GM18951 (cell line): Measurements from ENCODE around the gene CLSTN1.
"Not testable (repeated sequence)": the region's sequence is repeated elsewhere in the genome, so short reads cannot be mapped to it uniquely, and the experiment has no call there.

Experiments
- POLR2A ChIP-seq: IDR thresholded peaks from 4 replicates; pipeline ENCODE4 v1.6.1; 2011; ENCODE audit warnings: mild to moderate bottlenecking; ENCODE audit not compliant: insufficient read length, insufficient read depth; ENCODE audit errors: extremely low read depth
- in situ Hi-C: fragments of 300-500 bp; cut with MboI; formaldehyde crosslinking; loops from one replicate; pipeline ENCODE4 v1.12.0; 2022; ENCODE audit warnings: low sequenced_read_pairs, mixed read lengths, inconsistent platforms; ENCODE audit not compliant: unreplicated experiment

Gene CLSTN1

DNA sequence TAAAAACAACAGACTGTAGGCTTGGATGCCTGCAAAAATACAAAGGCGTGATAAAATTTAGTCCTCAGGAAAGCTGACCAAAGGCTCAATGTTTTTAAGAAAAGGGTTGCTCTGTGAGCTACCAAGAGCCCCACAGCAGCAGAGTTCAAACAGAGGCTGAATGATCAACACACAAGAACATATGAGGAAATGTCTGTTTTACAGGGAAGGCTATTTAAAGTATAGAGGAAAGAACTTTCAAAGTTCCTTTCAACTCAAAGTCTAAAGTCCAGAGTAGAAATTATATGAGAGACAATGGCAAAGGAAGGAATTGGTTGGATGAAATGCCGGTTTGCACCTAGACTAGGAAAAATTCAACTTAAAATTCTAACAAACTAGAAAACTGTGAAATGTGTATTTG is 8.6 kb downstream of the CLSTN1 start:
- in situ Hi-C loops: no loop called here
- no peak for TF ChIP-seq POLR2A

DNA sequence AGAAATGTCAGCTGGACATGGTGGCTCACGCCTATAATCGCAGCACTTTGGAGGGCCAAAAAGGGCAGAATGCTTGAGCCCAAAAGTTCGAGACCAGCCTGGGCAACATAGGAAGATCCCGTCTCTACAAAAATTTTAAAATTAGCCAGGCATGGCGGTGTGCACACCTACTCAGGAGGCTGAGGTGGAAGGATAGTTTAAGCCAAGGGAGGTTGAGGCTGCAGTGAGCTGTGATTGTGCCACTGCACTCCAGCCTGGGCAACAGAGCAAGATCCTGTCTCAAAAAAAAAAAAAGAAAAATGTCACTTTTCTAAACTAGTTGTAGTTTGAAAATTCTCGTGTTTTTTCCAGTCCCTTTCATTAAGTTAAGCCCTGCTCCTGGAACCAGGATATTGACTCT is 9.1 kb downstream of the CLSTN1 start:
- TF ChIP-seq POLR2A: no peak
- in situ Hi-C loops: no loop called here

DNA sequence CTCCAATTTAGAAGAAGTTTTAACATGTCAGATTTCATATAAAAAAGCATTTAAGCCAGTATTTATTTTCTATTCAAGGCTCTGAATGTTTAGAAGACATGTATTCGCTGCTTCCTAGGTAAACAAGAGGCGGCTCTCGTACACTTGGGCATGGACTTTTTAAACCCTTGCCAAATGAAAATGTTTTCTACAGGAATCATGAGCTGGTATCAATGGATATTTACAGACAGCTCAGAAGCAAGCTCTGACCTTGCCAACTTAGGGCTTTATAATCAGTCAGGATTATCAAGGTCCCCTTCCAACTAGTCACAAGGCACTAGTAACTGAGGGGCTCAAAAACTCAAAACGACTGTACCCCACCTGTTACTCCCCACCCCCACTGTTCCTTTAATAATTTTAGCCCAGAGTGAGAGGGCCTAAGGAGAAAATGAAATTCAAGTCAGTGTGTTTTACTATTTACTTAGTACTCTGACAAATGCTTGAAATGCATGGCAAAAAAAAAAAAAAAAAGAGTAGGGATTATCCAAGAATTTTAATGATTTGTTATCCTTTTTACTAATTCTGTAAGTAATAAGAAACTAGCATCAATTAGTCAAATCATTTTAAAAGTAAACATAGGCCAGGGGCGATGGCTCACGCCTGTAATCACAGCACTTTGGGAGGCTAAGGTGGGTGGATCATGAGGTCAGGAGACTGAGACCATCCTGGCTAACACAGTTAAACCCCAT is 12.4 kb downstream of the CLSTN1 start:
- in situ Hi-C loops: no loop called here
- TF ChIP-seq POLR2A: no peak

DNA sequence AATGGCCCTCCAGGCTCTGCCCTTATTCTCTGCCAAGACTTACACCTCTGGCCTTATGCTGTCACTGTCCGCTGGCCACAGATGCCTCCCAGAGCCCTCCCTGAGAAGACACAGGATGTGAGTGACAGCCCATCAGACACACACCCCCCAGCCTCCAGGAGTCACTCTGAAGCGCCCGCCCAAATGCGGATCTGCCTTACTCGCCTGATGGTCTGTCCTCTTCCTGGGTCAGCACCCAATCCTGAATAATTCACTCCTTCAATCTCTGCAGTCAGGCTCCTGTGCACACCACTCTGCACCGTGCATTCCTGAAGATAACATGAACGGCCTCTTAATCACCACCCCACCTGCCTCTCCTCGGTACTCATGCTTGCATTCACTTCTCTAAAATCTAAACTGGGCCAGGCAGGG is 14.7 kb downstream of the CLSTN1 start:
- TF ChIP-seq POLR2A: no peak
- in situ Hi-C loops: no loop called here

DNA sequence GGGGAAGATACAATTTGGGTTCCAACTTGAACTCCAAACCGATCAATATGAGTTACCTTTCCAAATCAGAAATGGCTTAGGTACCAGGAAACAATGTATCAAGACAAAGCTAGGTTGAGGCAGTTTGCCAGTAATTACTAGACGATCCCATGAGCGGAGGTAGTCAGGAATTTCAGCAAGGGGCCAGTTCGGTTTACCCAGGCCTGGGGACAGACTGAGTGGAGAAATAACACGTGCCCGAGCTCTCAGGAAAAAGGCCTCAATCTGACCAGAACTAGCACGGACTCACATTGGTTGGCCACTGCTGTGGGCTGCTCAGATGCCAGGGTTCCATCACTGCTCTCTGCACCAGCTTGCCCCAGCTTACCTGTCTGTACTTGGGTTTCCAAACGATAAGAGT is 15.3 kb downstream of the CLSTN1 start:
- in situ Hi-C loops: no loop called here
- no peak for TF ChIP-seq POLR2A

DNA sequence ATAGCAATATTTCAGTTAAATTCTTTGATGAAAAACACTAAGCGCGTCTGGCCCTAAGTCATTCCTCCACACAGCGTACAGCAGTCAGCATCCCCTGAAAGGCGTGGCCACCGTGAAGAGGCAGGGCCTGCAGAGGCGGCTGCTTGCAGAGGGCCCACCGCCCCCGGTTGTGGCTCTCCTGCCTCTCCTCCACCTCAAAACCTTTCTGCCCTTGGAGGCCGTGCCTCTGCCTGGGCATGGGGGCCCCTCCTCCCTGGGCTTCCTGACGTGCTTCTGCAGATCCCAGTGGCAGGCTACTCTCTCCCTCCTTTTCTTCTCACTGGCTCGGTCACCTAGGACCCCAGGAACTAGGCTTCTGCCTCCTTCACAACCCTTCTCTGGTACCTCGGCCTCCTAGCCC is 16.2 kb downstream of the CLSTN1 start:
- TF ChIP-seq POLR2A: no peak
- in situ Hi-C loops: no loop called here

DNA sequence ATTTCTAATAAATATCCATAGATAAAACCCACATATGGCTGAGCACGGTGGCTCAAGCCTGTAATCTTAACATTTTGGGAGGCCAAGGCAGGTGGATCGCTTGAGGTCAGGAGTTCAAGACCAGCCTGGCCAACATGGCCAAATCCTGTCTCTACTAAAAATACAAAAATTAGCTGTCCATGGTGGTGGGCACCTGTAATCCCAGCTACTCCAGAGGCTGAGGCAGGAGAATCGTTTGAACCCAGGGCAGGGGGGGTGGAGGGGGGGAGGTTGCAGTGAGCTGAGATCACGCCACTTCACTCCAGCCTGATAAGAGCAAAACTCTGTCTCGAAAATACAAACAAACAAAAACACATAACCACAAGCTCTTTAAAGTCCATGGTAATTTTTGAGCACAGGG is 17.8 kb downstream of the CLSTN1 start:
- in situ Hi-C loops: not testable (repeated sequence)

DNA sequence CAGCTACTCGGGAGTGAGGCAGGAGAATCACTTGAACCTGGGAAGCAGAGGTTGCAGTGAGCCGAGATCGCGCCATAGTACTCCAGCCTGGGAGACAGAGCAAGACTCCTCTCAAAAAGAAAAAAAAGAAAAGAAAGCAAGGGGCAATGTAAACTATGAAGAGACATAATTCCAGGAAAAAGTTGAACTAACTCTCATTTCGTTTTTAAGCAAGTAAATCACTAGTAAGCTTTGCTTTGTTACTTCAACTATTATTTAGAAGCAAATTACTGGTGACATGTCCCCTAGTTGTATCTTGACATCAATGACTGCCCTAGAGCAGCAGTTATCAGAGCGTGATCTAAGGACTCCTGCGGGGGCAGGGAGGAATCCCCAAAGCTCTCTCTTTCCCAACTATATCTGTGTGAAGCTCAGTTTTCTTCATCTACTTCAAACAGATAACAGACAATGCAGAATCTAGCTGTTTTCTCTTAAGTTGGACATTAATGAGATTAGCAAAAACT is 18.7 kb downstream of the CLSTN1 start:
- no peak for TF ChIP-seq POLR2A
- in situ Hi-C loops: no loop called here

DNA sequence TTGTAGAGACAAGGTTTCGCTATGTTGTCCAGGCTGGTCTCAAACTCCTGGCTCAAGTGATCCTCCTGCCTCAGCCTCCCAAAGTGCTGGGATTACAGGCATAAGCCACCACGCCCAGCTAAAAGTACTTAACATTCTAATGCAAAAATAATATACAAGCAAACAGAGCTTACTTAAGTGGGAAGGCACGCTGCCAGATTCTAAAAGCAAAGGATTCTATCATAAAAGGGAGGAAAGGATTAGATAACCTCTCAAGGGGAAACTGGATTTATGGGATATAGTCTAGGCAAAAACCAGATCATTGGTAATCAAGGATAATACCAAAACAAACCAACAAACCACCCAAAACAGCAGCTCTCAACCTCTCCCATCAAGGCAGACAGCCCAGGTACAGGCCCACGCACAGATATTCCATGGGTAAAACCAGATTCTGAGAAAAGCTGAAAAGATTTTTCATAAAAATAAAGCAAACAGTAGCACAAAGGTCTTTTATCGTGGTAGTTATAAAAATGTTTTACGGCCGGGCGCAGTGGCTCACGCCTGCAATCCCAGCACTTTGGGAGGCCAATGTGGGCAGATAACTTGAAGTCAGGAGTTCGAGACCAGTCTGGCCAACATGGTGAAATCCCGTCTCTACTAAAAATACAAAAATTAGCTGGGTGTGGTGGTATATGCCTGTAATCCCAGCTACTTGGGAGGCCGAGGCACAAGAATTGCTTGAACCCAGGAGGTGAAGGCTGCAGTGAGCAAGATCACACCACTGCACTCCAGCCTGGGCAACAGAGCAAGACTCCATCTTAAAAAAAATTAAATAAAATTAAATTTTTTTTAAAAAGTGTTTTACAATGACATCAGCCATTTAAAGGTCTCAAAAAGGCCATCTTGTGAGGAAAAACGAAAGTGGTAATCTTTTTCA is 20.5 kb downstream of the CLSTN1 start:
- in situ Hi-C loops: not testable (repeated sequence)

DNA sequence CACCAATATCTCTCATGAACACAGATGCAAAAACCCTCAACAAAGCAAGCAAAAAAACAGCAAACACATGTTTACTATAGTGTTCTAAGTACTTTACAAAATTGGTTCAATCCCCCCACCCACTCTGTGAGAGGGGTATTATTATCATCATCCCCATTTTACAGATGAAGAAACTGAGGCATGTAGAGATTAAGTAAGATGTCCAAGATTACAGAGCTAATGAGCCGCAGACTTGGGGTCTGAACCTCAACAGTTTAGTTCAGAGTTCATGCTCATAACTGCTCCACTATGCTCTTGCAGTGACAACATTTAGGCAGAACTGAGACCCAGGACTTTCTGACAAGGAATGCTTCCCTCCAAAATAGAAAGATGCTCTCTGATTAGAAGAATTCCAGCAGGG is 21.9 kb downstream of the CLSTN1 start:
- in situ Hi-C loops: no loop called here
- TF ChIP-seq POLR2A: no peak

DNA sequence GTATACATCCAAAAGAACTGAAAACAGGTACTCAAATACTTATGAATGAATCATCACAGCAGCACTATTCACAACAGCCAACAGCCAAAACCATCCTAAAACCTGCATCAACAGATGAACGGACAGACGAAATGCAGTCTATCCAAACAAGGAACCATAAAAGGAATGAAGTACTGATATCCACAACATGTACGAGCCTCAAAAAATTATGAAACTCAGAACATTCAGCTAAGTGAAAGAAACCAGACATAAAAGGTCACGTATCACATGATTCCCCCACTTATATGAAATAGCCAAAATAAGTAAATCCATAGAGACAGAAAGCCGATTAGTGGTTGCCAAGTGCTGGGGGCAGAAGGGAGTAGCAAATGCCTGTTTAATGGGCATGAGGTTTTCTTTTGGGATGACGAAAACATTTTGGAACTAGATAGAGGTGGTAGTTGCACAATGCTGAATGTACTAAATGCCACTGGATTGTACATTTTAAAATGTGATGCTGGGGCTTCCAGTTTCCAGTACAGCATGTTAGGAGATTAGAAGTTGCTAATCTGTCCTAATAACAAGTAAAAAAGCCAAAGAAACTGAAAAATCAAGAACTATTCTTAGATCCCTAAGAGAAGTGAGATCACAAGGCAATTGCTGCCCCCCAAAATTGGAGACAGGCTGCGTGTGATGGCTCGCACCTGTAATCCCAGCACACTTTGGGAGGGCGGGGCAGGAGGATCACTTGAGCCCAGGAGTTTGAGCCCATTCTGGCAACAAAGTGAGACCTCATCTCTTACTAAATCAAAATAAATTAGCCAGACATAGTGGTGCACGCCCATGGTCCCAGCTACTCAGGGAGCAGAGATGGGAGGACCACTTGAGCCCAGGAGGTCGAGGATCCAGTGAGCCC is 25.3 kb downstream of the CLSTN1 start:
- in situ Hi-C loops: no loop called here

DNA sequence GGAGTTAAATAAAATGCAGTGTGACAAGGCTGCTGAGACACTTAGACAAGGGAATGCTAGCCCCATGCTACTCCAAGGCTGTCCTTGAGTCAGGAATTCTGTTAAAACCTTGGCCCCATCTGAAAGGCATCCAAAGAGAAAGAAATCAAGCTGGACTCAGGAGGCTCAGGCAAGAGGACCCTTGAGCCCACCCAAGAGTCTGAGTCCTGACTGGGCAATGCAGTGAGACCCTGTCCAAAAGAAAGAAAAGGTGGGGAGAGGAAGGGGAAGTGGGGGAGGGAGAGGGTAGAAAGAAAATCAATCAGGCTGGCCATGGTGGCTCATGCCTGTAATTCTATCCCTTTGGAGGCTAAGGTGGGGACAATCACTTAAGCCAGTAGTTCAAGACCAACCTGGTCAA is 26.7 kb downstream of the CLSTN1 start:
- no peak for TF ChIP-seq POLR2A
- in situ Hi-C loops: no loop called here

More for the DNA sequence above, 25.3 kb downstream of the CLSTN1 start:
- no peak for TF ChIP-seq POLR2A

DNA sequence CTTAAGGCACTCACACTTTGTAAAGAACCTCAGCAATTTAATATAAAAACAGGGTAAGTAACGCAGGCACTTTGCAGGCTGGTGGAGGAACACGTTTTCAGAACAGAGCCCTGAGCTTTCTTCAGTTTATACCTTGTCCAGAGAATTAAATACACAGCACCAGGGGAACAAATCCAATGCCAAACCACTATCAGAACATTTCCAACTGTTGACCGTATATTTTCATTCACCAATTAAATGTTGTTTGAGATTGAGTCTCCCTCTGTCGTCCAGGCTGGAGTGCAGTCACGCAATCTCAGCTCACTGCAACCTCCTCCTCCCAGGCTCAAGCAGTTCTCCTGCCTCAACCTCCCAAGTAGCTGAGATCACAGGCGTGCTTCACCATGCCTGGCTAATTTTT is 29.7 kb downstream of the CLSTN1 start:
- in situ Hi-C loops: no loop called here

More for the DNA sequence above, 29.7 kb downstream of the CLSTN1 start:
- no peak for TF ChIP-seq POLR2A
